SU-DHL-6 (cell line): Measurements from ENCODE around the gene SLC23A1.

Experiments
- CTCF ChIP-seq: fragments of 200-600 bp; sonication (generic); IDR thresholded peaks from one replicate; pipeline ENCODE4 v1.5.1; 2017; ENCODE audit warnings: antibody characterized with exemption, mild to moderate bottlenecking, low read length, moderate library complexity; ENCODE audit not compliant: insufficient read depth, poor library complexity, severe bottlenecking
- EZH2phosphoT487 ChIP-seq: fragments of 200-600 bp; sonication (generic), shearing (Covaris generic); conservative IDR thresholded peaks from 2 replicates; pipeline ENCODE4 v1.6.1; 2018; ENCODE audit warnings: mild to moderate bottlenecking, antibody characterized with exemption, low read length, moderate library complexity, mixed read lengths

GRCh38 chr5:139381837-139382761, 998 bp downstream of the SLC23A1 start:
- TF ChIP-seq CTCF = no peak
- TF ChIP-seq EZH2phosphoT487 = no peak
